ENCODE data around the gene ZDHHC7. TPM values are rescaled to one million over a fixed set of nuclear protein-coding genes. Genes with fewer than 3 reads are reported as not detected.

Gene ZDHHC7
- total RNA-seq, 1 experiment from 2014 or later: 39.1 TPM

- Histone ChIP-seq H2AFZ (ENCODE audit: low read length) (no peak overlapping the region), H3K79me1 (ENCODE audit: insufficient read depth, low read depth, low read length, poor library complexity, severe bottlenecking) (peaks cover 7% of the 10 kb centered on the region), H4K20me1 (ENCODE audit: control insufficient read depth, insufficient read depth, insufficient read length) (no peaks in the 10 kb centered on the region), H3K79me2 (ENCODE audit: insufficient read depth, low read length) (peaks cover 17% of the 10 kb centered on the region; the same call in 1 of the 2 replicates), H3K18ac (ENCODE audit: insufficient read length, low read depth, low read length) (no peak overlapping the region), H3K27me3 (ENCODE audit: insufficient read depth, low read length) (no peaks in the 10 kb centered on the region), H4K8ac (replicated peaks; ENCODE audit: insufficient read length, low read depth, low read length) (no peak overlapping the region), H4K5ac (ENCODE audit: insufficient read length, low read depth, low read length) (no peak overlapping the region), H3K23ac (ENCODE audit: insufficient read length, low read depth, low read length) (no peak overlapping the region), H3K4me2 (ENCODE audit: insufficient read depth, insufficient read length, low read length) (no peak overlapping the region), H3K14ac (ENCODE audit: insufficient read depth, low read length) (no peak overlapping the region), H3K9ac (ENCODE audit: extremely low read depth, insufficient read length, low read length) (no peak overlapping the region), H2BK5ac (ENCODE audit: insufficient read length, low read length) (no peak overlapping the region), H3K27ac (ENCODE audit: insufficient read length, low read depth, low read length) (no peak overlapping the region), H3K23me2 (ENCODE audit: insufficient read length, low read depth, low read length, poor library complexity, severe bottlenecking) (no peaks in the 10 kb centered on the region), H2BK20ac (ENCODE audit: low read depth, low read length, poor library complexity, severe bottlenecking) (no peak overlapping the region), H3T11ph (ENCODE audit: low read length) (no peak overlapping the region), H3K56ac (ENCODE audit: insufficient read length, low read depth, low read length) (no peak overlapping the region), H4K91ac (ENCODE audit: insufficient read length, low read depth, low read length) (no peak overlapping the region), H3K4ac (ENCODE audit: low read depth, low read length) (no peak overlapping the region), H2BK12ac (ENCODE audit: insufficient read length, low read depth, low read length) (no peak overlapping the region), H2BK120ac (ENCODE audit: low read depth, low read length, poor library complexity, severe bottlenecking) (no peak overlapping the region), H3K4me1 (ENCODE audit: insufficient read depth, low read length) (no peaks in the 10 kb centered on the region), H2BK15ac (ENCODE audit: low read depth, low read length) (no peak overlapping the region), H2AK5ac (ENCODE audit: insufficient read length, low read length) (no peak overlapping the region), H3K9me3 (ENCODE audit: control insufficient read depth, low read depth, low read length) (no peaks in the 10 kb centered on the region)
- peaks cover 10 to 15% (median 13%) of the 10 kb centered on the region in 3 experiments; a peak in 5 of 7 replicates for H3K36me3 Mint-ChIP-seq (ENCODE audit: insufficient read depth in 1 of 3, low read depth in 3 of 3)
- TF ChIP-seq CTCF (conservative IDR thresholded peaks at IDR 0.05): no peak
- DNase-seq: no peak
- H3K27ac Mint-ChIP-seq: peak overlapping the region; percentile 5 to 76 (median 74); a peak in 5 of 7 replicates
- H3K27me3 Mint-ChIP-seq (ENCODE audit: low read depth): no peaks in the 10 kb centered on the region
- no peaks in the 10 kb centered on the region for H3K9me3 Mint-ChIP-seq
- 100% methylated on average over 4 of the region's 12 CpGs for WGBS (ENCODE audit: extremely low coverage, insufficient read length, low lambda C conversion rate)
- peaks cover 33 to 35% of the 10 kb centered on the region in 2 experiments for H3K4me1 Mint-ChIP-seq
- H3K4me3 Mint-ChIP-seq: peak overlapping the region in 1 of 2 experiments; percentile 22; a peak in 1 of 5 replicates
Measured at GRCh38 chr16:85002608-85003007, 8.7 kb downstream of the ZDHHC7 start.

Measured in H9 (cell line).